Measurements from ENCODE around the gene FADS6. TPM values are rescaled to one million over a fixed set of nuclear protein-coding genes. Genes with fewer than 3 reads are reported as not detected.
A peak's percentile ranks its signal among the peaks of the same experiment; 100 is the strongest.

Gene FADS6
- total and polyA plus RNA-seq, 2 of the 13 experiments (the other 11 are each of a cell fraction or from before 2014, with no cell fraction given) = 0.11 TPM

DNA sequence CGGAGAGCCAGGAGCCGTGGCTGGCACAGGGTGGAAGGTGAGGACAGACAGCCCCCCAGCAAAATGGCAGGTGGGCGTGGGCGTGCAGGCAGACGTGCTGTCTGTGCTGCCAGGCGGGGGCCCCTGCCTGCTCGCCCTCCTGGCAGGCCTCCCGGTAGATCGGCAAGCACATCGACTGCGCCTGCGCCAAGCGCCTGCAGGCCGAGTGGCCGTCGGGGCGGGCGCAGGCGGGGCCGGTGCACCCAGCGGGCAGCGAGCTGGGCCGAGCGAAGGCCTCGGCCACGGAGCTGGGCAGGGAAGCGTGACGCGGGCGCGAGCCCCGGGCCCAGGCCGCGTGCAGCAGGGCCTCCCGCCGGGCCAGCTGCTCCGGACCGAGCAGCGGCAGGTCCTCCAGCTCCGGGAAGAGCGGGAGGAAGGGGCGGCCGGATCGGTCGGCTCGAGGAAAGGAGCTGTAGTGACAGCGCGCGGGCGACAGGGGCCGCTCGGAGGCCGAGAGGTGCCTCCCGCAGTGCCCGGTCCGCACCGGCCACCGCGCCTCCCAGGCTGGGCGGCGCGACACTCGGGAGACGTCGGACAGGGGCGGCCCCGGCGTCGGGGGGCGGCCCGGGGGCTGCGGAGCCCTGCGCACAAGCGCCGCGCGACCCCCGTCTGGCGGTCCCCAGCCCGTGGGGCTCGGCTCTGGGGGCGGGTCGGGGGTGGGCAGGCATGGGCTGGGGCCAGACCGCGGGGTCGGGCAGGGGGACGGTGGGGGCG lies 50.7 kb downstream of the FADS6 start (continued):
- TF ChIP-seq BCL3 (CRISPR knock-in tag; IDR thresholded peaks at IDR 0.05) = 0 out of 2 replicates have a peak, but pooled peaks have one; percentile 53
- TF ChIP-seq, protein P1, sequence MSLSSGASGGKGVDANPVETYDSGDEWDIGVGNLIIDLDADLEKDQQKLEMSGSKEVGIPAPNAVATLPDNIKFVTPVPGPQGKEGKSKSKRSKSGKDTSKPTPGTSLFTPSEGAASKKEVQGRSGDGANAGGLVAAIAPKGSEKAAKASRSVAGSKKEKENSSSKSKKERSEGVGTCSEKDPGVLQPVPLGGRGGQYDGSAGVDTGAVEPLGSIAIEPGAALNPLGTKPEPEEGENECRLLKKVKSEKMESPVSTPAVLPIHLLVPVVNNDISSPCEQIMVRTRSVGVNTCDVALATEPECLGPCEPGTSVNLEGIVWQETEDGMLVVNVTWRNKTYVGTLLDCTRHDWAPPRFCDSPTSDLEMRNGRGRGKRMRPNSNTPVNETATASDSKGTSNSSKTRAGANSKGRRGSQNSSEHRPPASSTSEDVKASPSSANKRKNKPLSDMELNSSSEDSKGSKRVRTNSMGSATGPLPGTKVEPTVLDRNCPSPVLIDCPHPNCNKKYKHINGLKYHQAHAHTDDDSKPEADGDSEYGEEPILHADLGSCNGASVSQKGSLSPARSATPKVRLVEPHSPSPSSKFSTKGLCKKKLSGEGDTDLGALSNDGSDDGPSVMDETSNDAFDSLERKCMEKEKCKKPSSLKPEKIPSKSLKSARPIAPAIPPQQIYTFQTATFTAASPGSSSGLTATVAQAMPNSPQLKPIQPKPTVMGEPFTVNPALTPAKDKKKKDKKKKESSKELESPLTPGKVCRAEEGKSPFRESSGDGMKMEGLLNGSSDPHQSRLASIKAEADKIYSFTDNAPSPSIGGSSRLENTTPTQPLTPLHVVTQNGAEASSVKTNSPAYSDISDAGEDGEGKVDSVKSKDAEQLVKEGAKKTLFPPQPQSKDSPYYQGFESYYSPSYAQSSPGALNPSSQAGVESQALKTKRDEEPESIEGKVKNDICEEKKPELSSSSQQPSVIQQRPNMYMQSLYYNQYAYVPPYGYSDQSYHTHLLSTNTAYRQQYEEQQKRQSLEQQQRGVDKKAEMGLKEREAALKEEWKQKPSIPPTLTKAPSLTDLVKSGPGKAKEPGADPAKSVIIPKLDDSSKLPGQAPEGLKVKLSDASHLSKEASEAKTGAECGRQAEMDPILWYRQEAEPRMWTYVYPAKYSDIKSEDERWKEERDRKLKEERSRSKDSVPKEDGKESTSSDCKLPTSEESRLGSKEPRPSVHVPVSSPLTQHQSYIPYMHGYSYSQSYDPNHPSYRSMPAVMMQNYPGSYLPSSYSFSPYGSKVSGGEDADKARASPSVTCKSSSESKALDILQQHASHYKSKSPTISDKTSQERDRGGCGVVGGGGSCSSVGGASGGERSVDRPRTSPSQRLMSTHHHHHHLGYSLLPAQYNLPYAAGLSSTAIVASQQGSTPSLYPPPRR (CRISPR knock-in tag; IDR thresholded peaks at IDR 0.05; ENCODE audit: borderline replicate concordance) = no peak
- no peak for TF ChIP-seq SP2 (CRISPR knock-in tag; IDR thresholded peaks at IDR 0.05)
- TF ChIP-seq MYC (CRISPR knock-in tag; IDR thresholded peaks at IDR 0.05; ENCODE audit: borderline replicate concordance) = peak; percentile 17
- TF ChIP-seq ELK4 (CRISPR knock-in tag; IDR thresholded peaks at IDR 0.05; ENCODE audit: borderline replicate concordance) = no peak
- no peak for TF ChIP-seq ZNF660 (CRISPR knock-in tag; IDR thresholded peaks at IDR 0.05; ENCODE audit: borderline replicate concordance, low read depth)
- peak; percentile 72; the same call in 1 of the 2 replicates for TF ChIP-seq ZNF263 (CRISPR knock-in tag; IDR thresholded peaks at IDR 0.05)
- no peak for TF ChIP-seq U2AF1 (optimal IDR thresholded peaks at IDR 0.05; ENCODE audit: low read depth, low read length)
- no peak for TF ChIP-seq ZNF333 (CRISPR knock-in tag; IDR thresholded peaks at IDR 0.05; ENCODE audit: borderline replicate concordance)
- peak; percentile 45 for TF ChIP-seq ZNF883 (CRISPR knock-in tag; IDR thresholded peaks at IDR 0.05; ENCODE audit: not compliant biosample characterization)
- peak; percentile 90 for TF ChIP-seq RNF2 (conservative IDR thresholded peaks at IDR 0.05; ENCODE audit: low read depth)
- no peak for TF ChIP-seq SRSF1 (optimal IDR thresholded peaks at IDR 0.05; ENCODE audit: low read depth, low read length)
- TF ChIP-seq DNMT1 (CRISPR knock-in tag; IDR thresholded peaks at IDR 0.05) = no peak
- no peak for TF ChIP-seq ZNF121 (CRISPR knock-in tag; IDR thresholded peaks at IDR 0.05)
- TF ChIP-seq CEBPG (CRISPR knock-in tag; IDR thresholded peaks at IDR 0.05) = no peak
- TF ChIP-seq, protein P2, sequence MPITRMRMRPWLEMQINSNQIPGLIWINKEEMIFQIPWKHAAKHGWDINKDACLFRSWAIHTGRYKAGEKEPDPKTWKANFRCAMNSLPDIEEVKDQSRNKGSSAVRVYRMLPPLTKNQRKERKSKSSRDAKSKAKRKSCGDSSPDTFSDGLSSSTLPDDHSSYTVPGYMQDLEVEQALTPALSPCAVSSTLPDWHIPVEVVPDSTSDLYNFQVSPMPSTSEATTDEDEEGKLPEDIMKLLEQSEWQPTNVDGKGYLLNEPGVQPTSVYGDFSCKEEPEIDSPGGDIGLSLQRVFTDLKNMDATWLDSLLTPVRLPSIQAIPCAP (CRISPR knock-in tag; IDR thresholded peaks at IDR 0.05; ENCODE audit: low read depth) = 0 out of 2 replicates have a peak, but pooled peaks have one; percentile 9
- no peak for TF ChIP-seq MEIS2 (CRISPR knock-in tag; IDR thresholded peaks at IDR 0.05)
- peak; percentile 29 for TF ChIP-seq HNRNPK (IDR thresholded peaks at IDR 0.05; ENCODE audit: low read depth, low read length, poor library complexity, severe bottlenecking)
- 0 out of 2 replicates have a peak, but pooled peaks have one; percentile 80 for TF ChIP-seq EED (CRISPR knock-in tag; IDR thresholded peaks at IDR 0.05)
- TF ChIP-seq ZNF567 (CRISPR knock-in tag; IDR thresholded peaks at IDR 0.05; ENCODE audit: borderline replicate concordance) = no peak; the same call in 1 of the 2 replicates
